ENCODE results near the gene GRN.
"Not testable (repeated sequence)": the region's sequence is repeated elsewhere in the genome, so short reads cannot be mapped to it uniquely, and the experiment has no call there.

Gene GRN

GRCh38 chr17:44321246-44322120 lies 23.6 kb upstream of the GRN start:
- no peak for DNase-seq (ENCODE audit: low spot score)

- no peak for DNase-seq (ENCODE audit: low spot score)
Observed at GRCh38 chr17:44322236-44322895, 22.7 kb upstream of the GRN start.

GRCh38 chr17:44323359-44324091 lies 21.6 kb upstream of the GRN start:
- DNase-seq (ENCODE audit: low spot score) = no peak

GRCh38 chr17:44324092-44324570 lies 21.0 kb upstream of the GRN start:
- DNase-seq (ENCODE audit: low spot score) = no peak

- DNase-seq (ENCODE audit: low spot score) = peak; percentile 95
Observed at GRCh38 chr17:44324571-44325275, 20.4 kb upstream of the GRN start, which contains the start of gene SLC25A39. SLC25A39 (minus strand) TSS chr17:44324823; CDS start chr17:44323562, 1,261 bp downstream.

- DNase-seq (ENCODE audit: low spot score) = peak; percentile 96
Observed at GRCh38 chr17:44326861-44327444, 18.1 kb upstream of the GRN start.

- DNase-seq (ENCODE audit: low spot score) = no peak
Observed at GRCh38 chr17:44327715-44328449, 17.2 kb upstream of the GRN start.

GRCh38 chr17:44329516-44329915 lies 15.6 kb upstream of the GRN start:
- not testable (repeated sequence) for DNase-seq (ENCODE audit: low spot score)

- DNase-seq (ENCODE audit: low spot score) = not testable (repeated sequence)
Observed at GRCh38 chr17:44330263-44330662, 14.8 kb upstream of the GRN start.

GRCh38 chr17:44331249-44331760 lies 13.8 kb upstream of the GRN start:
- peak; percentile 84 for DNase-seq (ENCODE audit: low spot score)

GRCh38 chr17:44333371-44333770 lies 11.7 kb upstream of the GRN start:
- no peak for DNase-seq (ENCODE audit: low spot score)

GRCh38 chr17:44334315-44334714 lies 10.8 kb upstream of the GRN start:
- no peak for DNase-seq (ENCODE audit: low spot score)

GRCh38 chr17:44334727-44335126 lies 10.4 kb upstream of the GRN start:
- DNase-seq (ENCODE audit: low spot score) = no peak

- no peak for DNase-seq (ENCODE audit: low spot score)
Observed at GRCh38 chr17:44335564-44335963, 9.5 kb upstream of the GRN start.

- DNase-seq (ENCODE audit: low spot score) = no peak
Observed at GRCh38 chr17:44335968-44336367, 9.1 kb upstream of the GRN start.

GRCh38 chr17:44338702-44339101 lies 6.4 kb upstream of the GRN start:
- no peak for DNase-seq (ENCODE audit: low spot score)

- DNase-seq (ENCODE audit: low spot score) = not testable (repeated sequence)
Observed at GRCh38 chr17:44340553-44340952, 4.5 kb upstream of the GRN start.

GRCh38 chr17:44343510-44344209 lies 1.4 kb upstream of the GRN start:
- no peak for DNase-seq (ENCODE audit: low spot score)

GRCh38 chr17:44345454-44346026 lies 438 bp downstream of the GRN start:
- DNase-seq (ENCODE audit: low spot score) = peak; percentile 46

Measured in CD4-positive, alpha-beta T cell treated with Interleukin-15 for 4 hours (primary cell).